Chondrocyte (in vitro differentiated cells): ENCODE data around the gene PCNT. TPM values are rescaled to one million over a fixed set of nuclear protein-coding genes. Genes with fewer than 3 reads are reported as not detected.

Experiments used
- DNase-seq: peaks from one replicate; pipeline ENCODE4 v3.0.0; 2021; ENCODE audit warnings: mixed read lengths, low spot score
- H3K27ac Mint-ChIP-seq: one replicate; pipeline ENCODE4 v1.8.0; 2021; ENCODE audit warnings: mild to moderate bottlenecking, moderate library complexity, mixed read lengths; ENCODE audit not compliant: unreplicated experiment
- H3K27me3 Mint-ChIP-seq: 2 replicates; pipeline ENCODE4 v1.8.0; 2021; ENCODE audit warnings: low read depth, mixed read lengths
- H3K36me3 Mint-ChIP-seq: 2 replicates; pipeline ENCODE4 v1.8.0; 2021; ENCODE audit warnings: low read depth, mixed read lengths
- H3K4me1 Mint-ChIP-seq: 2 replicates; pipeline ENCODE4 v1.8.0; 2021; ENCODE audit warnings: low read depth, mild to moderate bottlenecking, mixed read lengths
- H3K4me3 Mint-ChIP-seq: one replicate; pipeline ENCODE4 v1.8.0; 2021; ENCODE audit warnings: mild to moderate bottlenecking, moderate library complexity, mixed read lengths; ENCODE audit not compliant: unreplicated experiment
- H3K9me3 Mint-ChIP-seq: 2 replicates; pipeline ENCODE4 v1.8.0; 2021; ENCODE audit warnings: low read depth, mixed read lengths
- CTCF ChIP-seq: fragments of 200-600 bp; sonication (generic); IDR thresholded peaks from 2 replicates; pipeline ENCODE4 v1.5.0; 2021; ENCODE audit warnings: antibody characterized with exemption, mild to moderate bottlenecking, moderate library complexity
- total RNA-seq: library from RNA; stranded (reverse); gene quantifications from 3 replicates; pipeline ENCODE4 v1.2.1, GENCODE V29; 2021

The PCNT gene
- total RNA-seq, 1 donor from 2014 or later, result 29.9 TPM

- no peak for DNase-seq
- Mint-ChIP-seq H3K27ac (no peak overlapping the region), H3K27me3 (no peaks in the 10 kb centered on the region), H3K36me3 (peaks cover 24% of the 10 kb centered on the region), H3K4me3 (no peak overlapping the region), H3K9me3 (no peaks in the 10 kb centered on the region), H3K4me1 (peaks cover 1% of the 10 kb centered on the region)
- TF ChIP-seq CTCF, result no peak
Measured at GRCh38 chr21:46363698-46364097, 39.7 kb downstream of the PCNT start.

- H3K4me3 Mint-ChIP-seq, result no peak overlapping the region
- no peaks in the 10 kb centered on the region for H3K9me3 Mint-ChIP-seq
- peaks cover 5% of the 10 kb centered on the region for H3K4me1 Mint-ChIP-seq
- H3K27ac Mint-ChIP-seq, result no peak overlapping the region
- TF ChIP-seq CTCF, result no peak
- peaks cover 20% of the 10 kb centered on the region for H3K36me3 Mint-ChIP-seq
- no peak for DNase-seq
- no peaks in the 10 kb centered on the region for H3K27me3 Mint-ChIP-seq
Measured at GRCh38 chr21:46366091-46366490, 42.1 kb downstream of the PCNT start.

GRCh38 chr21:46366561-46366960, 42.6 kb downstream of the PCNT start:
- Mint-ChIP-seq H3K36me3 (peaks cover 18% of the 10 kb centered on the region), H3K9me3 (no peaks in the 10 kb centered on the region), H3K4me3 (no peak overlapping the region), H3K27me3 (no peaks in the 10 kb centered on the region), H3K4me1 (peaks cover 5% of the 10 kb centered on the region), H3K27ac (no peak overlapping the region)
- DNase-seq, result no peak
- no peak for TF ChIP-seq CTCF

- peaks cover 5% of the 10 kb centered on the region for H3K4me1 Mint-ChIP-seq
- H3K36me3 Mint-ChIP-seq, result peaks cover 17% of the 10 kb centered on the region
- DNase-seq, result no peak
- no peak for TF ChIP-seq CTCF
- H3K27ac Mint-ChIP-seq, result no peak overlapping the region
- no peak overlapping the region for H3K4me3 Mint-ChIP-seq
- no peaks in the 10 kb centered on the region for H3K9me3 Mint-ChIP-seq
- H3K27me3 Mint-ChIP-seq, result no peaks in the 10 kb centered on the region
Measured at GRCh38 chr21:46366966-46367365, 43.0 kb downstream of the PCNT start.

GRCh38 chr21:46368533-46369285, 44.8 kb downstream of the PCNT start:
- no peak for DNase-seq
- Mint-ChIP-seq H3K27me3 (no peaks in the 10 kb centered on the region), H3K9me3 (no peaks in the 10 kb centered on the region), H3K4me1 (peaks cover 5% of the 10 kb centered on the region), H3K27ac (no peak overlapping the region), H3K4me3 (no peak overlapping the region), H3K36me3 (peaks cover 14% of the 10 kb centered on the region)
- TF ChIP-seq CTCF, result no peak
